ACC112 (cell line): ENCODE results near the gene TMEM240.
"Not testable (repeated sequence)": the region's sequence is repeated elsewhere in the genome, so short reads cannot be mapped to it uniquely, and the experiment has no call there.

Experiments
- H2AFZ ChIP-seq: fragments of 200-600 bp; sonication (generic); one replicate; pipeline ENCODE4 v1.6.0; 2017; ENCODE audit warnings: antibody characterized with exemption, low read length; ENCODE audit not compliant: unreplicated experiment
- H3K27ac ChIP-seq: fragments of 200-600 bp; sonication (generic); 2 replicates; pipeline ENCODE4 v1.5.1; 2014; ENCODE audit warnings: low read depth, mild to moderate bottlenecking, antibody characterized with exemption, low read length, moderate library complexity
- H3K27me3 ChIP-seq: fragments of 200-600 bp; sonication (generic); 2 replicates; pipeline ENCODE4 v1.6.1; 2014; ENCODE audit warnings: mild to moderate bottlenecking, antibody characterized with exemption, low read length, moderate library complexity, mixed read lengths; ENCODE audit not compliant: insufficient read depth
- H3K36me3 ChIP-seq: fragments of 200-600 bp; sonication (generic); 2 replicates; pipeline ENCODE4 v1.6.1; 2016; ENCODE audit warnings: mild to moderate bottlenecking, antibody characterized with exemption, low read length, moderate library complexity, mixed read lengths; ENCODE audit not compliant: insufficient read depth
- H3K4me1 ChIP-seq: fragments of 200-600 bp; sonication (generic); one replicate; pipeline ENCODE4 v1.6.1; 2016; ENCODE audit warnings: low read length, mixed read lengths; ENCODE audit not compliant: insufficient read depth, unreplicated experiment, control insufficient read depth
- H3K4me3 ChIP-seq: fragments of 200-600 bp; sonication (generic); 2 replicates; pipeline ENCODE4 v1.5.1; 2014; ENCODE audit warnings: mild to moderate bottlenecking, low read depth, low read length
- H3K79me2 ChIP-seq: fragments of 200-600 bp; sonication (generic); one replicate; pipeline ENCODE4 v1.6.0; 2016; ENCODE audit warnings: low read length; ENCODE audit not compliant: control insufficient read depth, unreplicated experiment, insufficient read depth

Gene TMEM240

DNA sequence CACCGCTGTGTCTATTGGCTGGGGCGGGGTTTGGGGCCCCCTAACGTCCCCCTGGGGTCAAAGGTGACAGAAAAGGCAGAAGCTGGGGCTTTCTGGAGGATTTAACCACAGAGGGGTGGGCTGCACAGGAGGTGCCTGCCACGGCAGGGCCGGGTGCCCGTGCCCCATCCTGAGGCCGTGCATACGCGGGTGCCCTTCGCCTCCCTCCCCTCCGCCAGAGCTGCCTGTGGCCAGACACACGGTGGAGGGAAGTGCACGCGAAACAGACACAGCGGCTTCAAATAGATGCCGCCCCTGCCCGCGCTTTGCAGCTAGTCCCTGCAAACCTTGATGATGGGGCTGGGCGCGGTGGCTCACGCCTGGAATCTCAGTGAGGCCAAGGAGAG, 31.0 kb downstream of the TMEM240 start:
- not testable (repeated sequence) for H2AFZ ChIP-seq, H3K4me1 ChIP-seq, H3K27ac ChIP-seq, H3K4me3 ChIP-seq, H3K27me3 ChIP-seq, H3K36me3 ChIP-seq
- peaks cover 14% of the 10 kb centered on the region for H3K79me2 ChIP-seq

DNA sequence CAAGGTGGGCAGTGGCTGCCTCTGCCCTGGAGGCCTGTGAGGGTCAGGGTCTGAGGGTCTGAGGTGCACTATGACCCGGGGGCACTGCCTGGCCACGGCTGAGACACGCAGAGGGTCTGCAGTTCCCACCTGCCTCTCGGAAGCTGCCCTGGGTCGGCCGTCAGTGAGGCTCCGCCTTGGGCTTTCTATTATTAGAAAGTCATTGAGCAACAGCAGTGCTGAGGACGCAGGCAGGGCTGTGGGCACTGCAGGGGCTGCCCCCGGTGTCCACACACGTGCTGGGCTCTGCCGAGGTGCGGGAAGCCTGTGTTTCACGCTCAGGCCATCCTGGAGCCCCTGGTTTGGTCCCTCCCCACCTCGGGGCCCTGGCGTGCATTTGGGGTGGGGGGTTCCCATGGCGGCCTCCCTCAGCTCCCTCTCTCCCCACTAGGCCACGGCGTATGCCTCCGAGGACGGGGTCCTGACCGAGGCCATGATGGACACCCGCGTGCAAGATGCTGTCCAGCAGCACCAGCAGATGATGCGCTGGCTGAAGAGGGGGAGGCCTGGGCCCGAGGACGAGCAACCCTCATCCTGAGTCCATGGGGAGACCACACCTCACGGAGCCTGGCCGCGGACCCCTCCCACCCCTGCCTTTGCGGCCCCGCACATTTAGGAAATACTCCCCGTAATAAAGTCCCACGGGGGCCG, 31.5 kb downstream of the TMEM240 start:
- H3K36me3 ChIP-seq, H3K27me3 ChIP-seq, H3K4me3 ChIP-seq, H2AFZ ChIP-seq, H3K27ac ChIP-seq, H3K4me1 ChIP-seq, H3K79me2 ChIP-seq: not testable (repeated sequence)

DNA sequence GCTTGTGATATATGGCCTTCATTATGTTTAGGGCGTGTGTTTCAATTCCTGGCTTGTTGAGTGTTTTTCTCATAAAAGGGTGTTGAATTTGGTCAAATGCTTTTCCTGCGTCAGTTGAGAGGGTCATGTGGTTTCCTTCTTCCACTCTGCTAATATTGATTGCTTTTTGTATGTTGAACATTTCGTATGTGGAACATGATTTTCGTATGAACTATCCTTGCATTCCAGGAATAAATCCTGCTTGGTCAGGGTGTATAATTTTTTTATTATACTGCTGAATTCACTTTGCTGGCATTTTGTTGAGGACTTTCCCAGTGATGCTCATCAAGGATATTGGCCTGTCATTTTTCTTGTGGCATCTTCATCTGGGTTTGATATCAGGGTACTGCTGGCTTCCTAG, 33.1 kb downstream of the TMEM240 start:
- Histone ChIP-seq H3K79me2 (no peaks in the 10 kb centered on the region), H3K4me3 (no peak overlapping the region), H3K36me3 (no peaks in the 10 kb centered on the region), H3K27ac (no peak overlapping the region), H3K4me1 (no peaks in the 10 kb centered on the region), H3K27me3 (no peaks in the 10 kb centered on the region), H2AFZ (no peak overlapping the region)

DNA sequence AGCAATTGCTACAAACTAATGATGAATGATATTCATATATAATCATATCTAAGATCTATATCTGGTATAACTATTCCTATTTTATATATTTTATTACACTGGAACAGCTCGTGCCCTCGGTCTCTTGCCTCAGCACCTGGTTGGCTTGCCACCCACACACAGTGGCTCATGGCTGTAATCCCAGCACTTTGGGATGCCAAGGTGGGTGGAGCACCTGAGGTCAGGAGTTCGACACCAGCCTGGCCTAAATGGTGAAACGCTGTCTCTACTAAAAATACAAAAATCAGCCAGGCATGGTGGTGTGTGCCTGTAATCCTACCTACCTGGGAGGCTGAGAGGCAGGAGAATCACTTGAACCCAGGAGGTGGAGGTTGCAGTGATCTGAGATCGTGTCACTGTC, 34.6 kb downstream of the TMEM240 start:
- H3K36me3 ChIP-seq, H3K4me1 ChIP-seq, H2AFZ ChIP-seq, H3K27ac ChIP-seq, H3K79me2 ChIP-seq, H3K27me3 ChIP-seq, H3K4me3 ChIP-seq: not testable (repeated sequence)

DNA sequence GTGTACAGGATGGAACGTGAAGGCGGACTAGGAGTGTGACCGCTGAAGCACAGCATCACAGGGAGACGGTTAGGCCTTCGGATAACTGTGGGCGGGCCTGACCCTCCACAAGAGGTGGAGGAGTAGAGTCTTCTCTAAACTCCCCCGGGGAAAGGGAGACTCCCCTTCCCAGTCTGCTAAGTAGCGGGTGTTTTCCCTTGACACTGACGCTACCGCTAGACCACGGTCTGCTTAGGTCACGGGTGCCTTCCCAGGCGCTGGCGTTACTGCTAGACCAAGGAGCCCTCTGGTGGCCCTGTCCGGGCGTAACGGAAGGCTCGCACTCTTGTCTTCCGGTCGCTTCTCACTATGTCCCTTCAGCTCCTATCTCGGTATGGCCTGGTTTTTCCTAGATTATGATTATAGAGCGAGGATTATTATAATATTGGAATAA, 35.0 kb downstream of the TMEM240 start:
- not testable (repeated sequence) for H3K79me2 ChIP-seq, H3K4me1 ChIP-seq, H3K36me3 ChIP-seq, H3K27me3 ChIP-seq, H2AFZ ChIP-seq, H3K4me3 ChIP-seq
- H3K27ac ChIP-seq, result peak overlapping the region; percentile 24; the same call in 1 of the 2 replicates

DNA sequence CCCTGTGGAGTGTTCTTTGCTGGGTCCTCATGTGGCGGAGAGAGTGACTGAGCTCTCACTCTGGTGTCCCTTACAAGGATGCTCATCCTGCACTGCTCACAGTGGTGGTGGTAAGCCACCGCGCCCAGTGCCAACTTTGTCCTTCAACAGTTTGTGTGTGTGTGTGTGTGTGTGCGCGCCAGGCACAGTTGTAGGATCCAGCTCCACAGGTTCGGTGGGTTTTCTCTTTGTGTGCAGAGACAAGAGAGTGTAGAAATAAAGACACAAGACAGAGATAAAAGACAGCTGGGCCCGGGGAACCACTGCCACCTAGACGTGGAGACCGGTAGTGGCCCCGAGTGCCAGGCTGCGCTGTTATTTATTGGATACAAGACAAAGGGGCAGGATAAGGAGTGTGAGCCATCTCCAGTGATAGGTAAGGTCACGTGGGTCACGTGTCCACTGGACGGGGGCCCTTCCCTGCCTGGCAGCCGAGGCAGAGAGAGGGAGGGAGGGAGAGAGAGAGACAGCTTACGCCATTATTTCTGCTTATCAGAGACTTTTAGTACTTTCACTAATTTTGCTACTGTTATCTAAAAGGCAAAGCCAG, 35.6 kb downstream of the TMEM240 start:
- not testable (repeated sequence) for H3K4me1 ChIP-seq, H3K27me3 ChIP-seq, H3K36me3 ChIP-seq, H3K79me2 ChIP-seq, H2AFZ ChIP-seq, H3K4me3 ChIP-seq
- H3K27ac ChIP-seq, result peak overlapping the region; percentile 24; the same call in 1 of the 2 replicates

DNA sequence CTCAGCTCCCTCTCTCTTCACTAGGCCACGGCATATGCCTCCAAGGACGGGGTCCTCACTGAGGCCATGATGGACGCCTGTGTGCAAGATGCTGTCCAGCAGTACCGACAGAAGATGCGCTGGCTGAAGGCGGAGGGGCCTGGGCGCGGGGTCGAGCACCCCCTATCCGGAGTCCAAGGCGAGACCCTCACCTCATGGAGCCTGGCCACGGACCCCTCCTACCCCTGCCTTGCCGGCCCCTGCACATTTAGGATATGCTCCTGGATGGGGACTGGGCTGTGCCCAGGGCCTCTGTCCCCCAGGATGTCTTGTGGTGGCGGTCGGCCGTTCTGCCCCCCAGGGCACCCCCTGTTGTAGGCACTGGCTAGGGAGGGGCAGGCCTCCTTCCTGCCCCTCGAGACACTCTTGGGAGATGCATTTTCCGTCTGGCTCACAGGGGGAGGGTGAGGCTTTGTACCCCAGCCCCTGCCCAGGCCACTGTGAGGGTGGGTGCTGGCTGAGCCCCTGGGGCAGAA, 44.9 kb downstream of the TMEM240 start:
- H3K79me2 ChIP-seq, H3K27ac ChIP-seq, H3K27me3 ChIP-seq, H3K4me1 ChIP-seq, H2AFZ ChIP-seq, H3K4me3 ChIP-seq: not testable (repeated sequence)
- peaks cover 26% of the 10 kb centered on the region for H3K36me3 ChIP-seq

DNA sequence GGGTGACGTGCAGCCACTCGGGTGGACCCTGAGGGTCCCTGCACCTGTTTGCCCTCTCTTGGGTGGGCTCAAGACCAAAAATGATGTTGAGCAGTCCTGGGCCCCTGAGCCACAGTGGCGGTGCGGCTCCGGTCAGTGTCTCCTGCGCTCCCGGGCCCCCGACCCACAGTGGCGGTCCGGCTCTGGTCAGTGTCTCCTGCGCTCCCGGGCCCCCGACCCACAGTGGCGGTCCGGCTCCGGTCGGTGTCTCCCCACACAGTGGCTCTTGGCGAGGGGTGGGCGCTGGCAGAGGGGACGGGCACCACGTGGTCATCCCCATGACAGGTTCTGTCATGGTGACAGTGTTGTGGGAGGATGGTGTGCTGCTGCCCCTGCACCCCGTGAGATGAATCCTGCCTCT, 46.1 kb downstream of the TMEM240 start:
- H3K4me3 ChIP-seq, H3K79me2 ChIP-seq, H2AFZ ChIP-seq, H3K4me1 ChIP-seq, H3K27me3 ChIP-seq, H3K27ac ChIP-seq: not testable (repeated sequence)
- H3K36me3 ChIP-seq, result peaks cover 36% of the 10 kb centered on the region

DNA sequence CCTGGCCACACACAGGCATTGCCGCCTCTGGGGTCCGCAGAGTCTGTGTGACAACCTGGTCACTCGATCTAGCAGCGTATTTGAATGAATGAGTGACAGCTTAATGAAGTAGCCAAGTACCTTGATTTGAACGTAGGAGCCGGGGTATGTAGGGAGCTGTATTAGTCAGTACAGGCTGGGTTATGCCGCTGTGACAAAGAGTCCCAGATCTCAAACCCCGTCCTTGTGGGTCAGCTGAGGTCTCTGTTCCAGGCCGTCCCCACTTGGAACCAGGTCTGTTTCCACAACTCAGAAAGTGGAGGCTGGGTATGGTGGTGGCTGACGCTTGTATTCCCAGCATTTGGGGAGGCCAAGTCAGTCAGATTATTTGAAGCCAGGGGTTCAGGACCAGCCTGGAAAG, 48.8 kb downstream of the TMEM240 start:
- Histone ChIP-seq H3K27ac (no peak overlapping the region), H3K79me2 (no peaks in the 10 kb centered on the region), H3K4me3 (no peak overlapping the region), H3K36me3 (peaks cover 49% of the 10 kb centered on the region), H2AFZ (no peak overlapping the region), H3K27me3 (no peaks in the 10 kb centered on the region), H3K4me1 (no peaks in the 10 kb centered on the region)

DNA sequence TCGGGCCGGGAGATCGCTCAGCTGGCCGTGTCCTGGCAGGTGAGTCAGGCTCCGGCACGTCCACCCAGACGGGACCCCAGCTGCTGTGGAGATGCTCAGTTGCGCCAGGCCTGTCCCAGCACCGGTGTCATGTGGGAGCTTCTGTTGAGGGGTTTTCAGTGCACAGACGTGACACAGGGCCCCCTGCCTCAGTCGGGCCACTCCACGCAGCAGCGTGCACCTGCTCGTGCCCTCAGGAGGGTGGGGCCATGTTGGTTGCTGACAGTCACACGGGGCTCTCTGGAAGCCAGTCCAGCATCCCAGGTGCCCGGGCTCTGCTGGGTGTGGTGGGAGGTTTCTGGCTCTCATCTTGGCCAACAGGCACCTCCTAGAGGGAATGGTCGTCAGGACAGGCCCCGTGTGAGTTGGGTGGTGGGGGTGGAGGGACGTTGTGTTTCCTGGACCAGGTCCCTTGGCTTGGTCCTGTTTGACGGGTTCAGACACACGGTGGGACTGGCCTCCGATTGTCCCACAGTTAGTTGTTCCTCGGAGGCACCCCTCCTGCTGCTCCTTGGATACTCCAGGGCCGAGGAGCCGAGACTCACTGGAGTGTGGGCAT, 49.7 kb downstream of the TMEM240 start:
- Histone ChIP-seq H2AFZ (no peak overlapping the region), H3K79me2 (no peaks in the 10 kb centered on the region), H3K4me3 (no peak overlapping the region), H3K36me3 (peaks cover 49% of the 10 kb centered on the region), H3K27ac (no peak overlapping the region), H3K27me3 (no peaks in the 10 kb centered on the region), H3K4me1 (no peaks in the 10 kb centered on the region)

DNA sequence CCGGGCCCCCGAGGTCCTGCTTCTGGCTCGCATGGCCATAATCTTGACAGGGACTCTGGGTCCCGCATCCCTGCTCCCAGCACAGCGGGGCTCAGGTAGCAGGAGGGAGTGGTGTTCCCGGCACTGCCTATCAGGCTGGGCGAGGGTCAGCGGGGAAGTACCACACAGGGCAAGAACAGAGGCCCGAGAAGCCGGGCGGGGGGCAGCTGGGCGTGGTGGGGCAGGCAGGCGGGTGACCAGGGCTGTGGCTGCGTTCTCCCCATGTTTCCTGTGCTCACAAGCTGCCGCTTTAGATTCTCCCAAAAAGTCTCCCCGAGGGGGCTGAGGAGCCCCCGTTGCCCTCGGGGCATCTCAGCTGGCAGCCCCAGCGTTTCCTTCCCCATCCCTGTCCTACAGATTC, 50.6 kb downstream of the TMEM240 start:
- H3K27ac ChIP-seq, result no peak overlapping the region

More for the DNA sequence above, 50.6 kb downstream of the TMEM240 start:
- no peak overlapping the region for H3K4me3 ChIP-seq
- no peaks in the 10 kb centered on the region for H3K4me1 ChIP-seq
- no peak overlapping the region for H2AFZ ChIP-seq
- H3K79me2 ChIP-seq, result no peaks in the 10 kb centered on the region
- H3K27me3 ChIP-seq, result no peaks in the 10 kb centered on the region
- H3K36me3 ChIP-seq, result peaks cover 49% of the 10 kb centered on the region
